B cell (primary cell): ENCODE measurements around the gene SLAIN2.

Source experiments
- EZH2 ChIP-seq: IDR thresholded peaks from 2 replicates; pipeline ENCODE4 v1.6.1; 2012; ENCODE audit warnings: borderline replicate concordance, low read depth, mild to moderate bottlenecking, moderate library complexity, low read length; ENCODE audit not compliant: insufficient read depth, poor library complexity, severe bottlenecking
- TF ChIP-seq, protein P1 (sequence below): fragments of 200-600 bp; IDR thresholded peaks from one replicate; pipeline ENCODE4 v1.8.0; 2022; ENCODE audit warnings: antibody characterized with exemption, mild to moderate bottlenecking

DNA sequence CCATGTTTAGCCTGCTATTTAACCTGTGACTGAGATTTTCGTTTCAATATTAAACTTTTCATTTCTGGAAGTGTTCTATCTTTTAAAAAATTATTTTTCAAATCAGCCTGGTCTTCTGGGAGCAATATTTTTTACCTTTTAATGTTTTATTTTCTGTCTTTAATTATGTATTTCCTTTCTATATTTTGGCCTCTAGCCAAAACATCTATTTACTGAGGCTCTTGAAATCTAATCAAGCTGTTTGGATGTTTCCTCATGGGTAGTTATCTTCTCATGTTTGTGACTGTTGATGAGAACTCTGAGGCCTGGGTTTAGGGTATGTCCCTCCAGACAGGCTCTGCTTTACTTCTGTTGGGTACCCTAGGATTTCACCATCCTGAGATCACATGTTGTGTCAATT is 131.5 kb downstream of the SLAIN2 start:
- TF ChIP-seq, protein P1, sequence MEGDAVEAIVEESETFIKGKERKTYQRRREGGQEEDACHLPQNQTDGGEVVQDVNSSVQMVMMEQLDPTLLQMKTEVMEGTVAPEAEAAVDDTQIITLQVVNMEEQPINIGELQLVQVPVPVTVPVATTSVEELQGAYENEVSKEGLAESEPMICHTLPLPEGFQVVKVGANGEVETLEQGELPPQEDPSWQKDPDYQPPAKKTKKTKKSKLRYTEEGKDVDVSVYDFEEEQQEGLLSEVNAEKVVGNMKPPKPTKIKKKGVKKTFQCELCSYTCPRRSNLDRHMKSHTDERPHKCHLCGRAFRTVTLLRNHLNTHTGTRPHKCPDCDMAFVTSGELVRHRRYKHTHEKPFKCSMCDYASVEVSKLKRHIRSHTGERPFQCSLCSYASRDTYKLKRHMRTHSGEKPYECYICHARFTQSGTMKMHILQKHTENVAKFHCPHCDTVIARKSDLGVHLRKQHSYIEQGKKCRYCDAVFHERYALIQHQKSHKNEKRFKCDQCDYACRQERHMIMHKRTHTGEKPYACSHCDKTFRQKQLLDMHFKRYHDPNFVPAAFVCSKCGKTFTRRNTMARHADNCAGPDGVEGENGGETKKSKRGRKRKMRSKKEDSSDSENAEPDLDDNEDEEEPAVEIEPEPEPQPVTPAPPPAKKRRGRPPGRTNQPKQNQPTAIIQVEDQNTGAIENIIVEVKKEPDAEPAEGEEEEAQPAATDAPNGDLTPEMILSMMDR: no peak
- no peak for TF ChIP-seq EZH2
